ENCODE measurements around the gene GNAI1.

The GNAI1 gene

GRCh38 chr7:80264769-80265495 is 130.3 kb downstream of the GNAI1 start:
- DNase-seq (ENCODE audit: low spot score), result no peak
- TF ChIP-seq, protein P1, sequence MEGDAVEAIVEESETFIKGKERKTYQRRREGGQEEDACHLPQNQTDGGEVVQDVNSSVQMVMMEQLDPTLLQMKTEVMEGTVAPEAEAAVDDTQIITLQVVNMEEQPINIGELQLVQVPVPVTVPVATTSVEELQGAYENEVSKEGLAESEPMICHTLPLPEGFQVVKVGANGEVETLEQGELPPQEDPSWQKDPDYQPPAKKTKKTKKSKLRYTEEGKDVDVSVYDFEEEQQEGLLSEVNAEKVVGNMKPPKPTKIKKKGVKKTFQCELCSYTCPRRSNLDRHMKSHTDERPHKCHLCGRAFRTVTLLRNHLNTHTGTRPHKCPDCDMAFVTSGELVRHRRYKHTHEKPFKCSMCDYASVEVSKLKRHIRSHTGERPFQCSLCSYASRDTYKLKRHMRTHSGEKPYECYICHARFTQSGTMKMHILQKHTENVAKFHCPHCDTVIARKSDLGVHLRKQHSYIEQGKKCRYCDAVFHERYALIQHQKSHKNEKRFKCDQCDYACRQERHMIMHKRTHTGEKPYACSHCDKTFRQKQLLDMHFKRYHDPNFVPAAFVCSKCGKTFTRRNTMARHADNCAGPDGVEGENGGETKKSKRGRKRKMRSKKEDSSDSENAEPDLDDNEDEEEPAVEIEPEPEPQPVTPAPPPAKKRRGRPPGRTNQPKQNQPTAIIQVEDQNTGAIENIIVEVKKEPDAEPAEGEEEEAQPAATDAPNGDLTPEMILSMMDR (conservative IDR thresholded peaks at IDR 0.05; ENCODE audit: low read depth), result no peak
- ChIA-PET CTCF (interaction anchor here (0.7 kb wide), 1 partner anchor 78 kb away, joined by 4 read pairs; no protein-coding TSS in a partner anchor), POLR2A (ENCODE audit: low non-redundant PET) (no interaction called here)
- H3K27ac ChIP-seq, result no peak overlapping the region

GRCh38 chr7:80272560-80273239 is 138.1 kb downstream of the GNAI1 start:
- no peak for DNase-seq (ENCODE audit: low spot score)
- POLR2A ChIA-PET (ENCODE audit: low non-redundant PET), result no interaction called here
- CTCF ChIA-PET, result no interaction called here

DNA sequence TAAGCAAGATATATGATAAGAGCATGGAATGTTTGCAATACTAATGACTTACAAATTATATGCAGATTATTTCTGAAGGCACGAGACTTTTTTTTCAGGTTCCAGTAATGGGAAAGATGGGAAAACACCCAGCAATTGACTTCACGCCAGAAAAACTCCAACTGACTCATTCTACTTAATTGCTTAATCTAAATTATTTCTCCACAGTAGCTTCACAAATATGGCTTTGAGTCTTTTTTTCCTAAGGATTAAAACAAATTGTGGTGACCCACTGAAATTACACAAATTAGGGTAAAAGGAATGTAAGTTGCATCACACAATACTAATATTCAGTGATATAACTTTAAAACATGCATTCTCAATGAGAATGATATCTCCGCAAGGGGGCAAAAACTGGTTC is 138.7 kb downstream of the GNAI1 start:
- no peak overlapping the region for H3K27ac ChIP-seq
- DNase-seq (ENCODE audit: low spot score), result peak; percentile 36
- TF ChIP-seq, protein P1 (conservative IDR thresholded peaks at IDR 0.05; ENCODE audit: low read depth), result no peak
- ChIA-PET POLR2A (ENCODE audit: low non-redundant PET) (no interaction called here), CTCF (no interaction called here)

More at GRCh38 chr7:80272560-80273239, 138.1 kb downstream of the GNAI1 start:
- TF ChIP-seq, protein P1 (conservative IDR thresholded peaks at IDR 0.05; ENCODE audit: low read depth), result no peak
- H3K27ac ChIP-seq, result no peak overlapping the region

DNA sequence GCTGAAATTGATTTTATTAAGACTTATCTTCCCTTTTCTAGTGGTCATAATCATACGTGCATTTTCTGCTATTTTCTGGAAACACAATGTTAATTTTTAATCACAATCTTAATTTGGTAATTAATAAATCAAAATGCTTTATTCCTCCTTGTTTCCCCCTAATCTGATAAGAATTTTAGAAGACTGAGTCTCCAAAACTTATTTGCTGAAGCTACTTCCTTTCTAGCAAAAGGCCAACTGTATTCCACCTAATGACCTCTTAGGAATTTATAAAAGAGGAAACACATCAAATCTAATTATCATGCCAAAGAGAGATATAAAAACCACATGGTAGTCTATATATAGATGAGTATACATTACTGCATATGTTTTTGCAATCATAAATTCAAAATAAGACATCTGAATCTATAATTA is 140.6 kb downstream of the GNAI1 start:
- DNase-seq (ENCODE audit: low spot score), result no peak
- CTCF ChIA-PET, result interaction anchor here (0.6 kb wide), 1 partner anchor 26 kb away, joined by 3 read pairs; no protein-coding TSS in a partner anchor
- TF ChIP-seq, protein P1 (conservative IDR thresholded peaks at IDR 0.05; ENCODE audit: low read depth), result no peak
- no peak overlapping the region for H3K27ac ChIP-seq
- POLR2A ChIA-PET (ENCODE audit: low non-redundant PET), result no interaction called here
